GM18505 (cell line): Measurements from ENCODE around the gene FSTL1.

Experiments
- ATAC-seq: cut with Tn5 transposase; IDR thresholded peaks from one replicate; pipeline ENCODE4 v1.9.1; 2021; ENCODE audit not compliant: unreplicated experiment
- POLR2A ChIP-seq: IDR thresholded peaks from 4 replicates; pipeline ENCODE4 v1.6.1; 2011; ENCODE audit warnings: borderline replicate concordance; ENCODE audit not compliant: insufficient read depth, insufficient read length; ENCODE audit errors: extremely low read depth

FSTL1 gene

GRCh38 chr3:120450600-120451271 is at the start of gene FSTL1:
Gene FSTL1 (minus strand): TSS chr3:120450992. CDS start chr3:120450746, 246 bp downstream.
- no peak for ATAC-seq
- no peak for TF ChIP-seq POLR2A

- TF ChIP-seq POLR2A, result no peak
- no peak for ATAC-seq
Observed at GRCh38 chr3:120498556-120499346, 48.0 kb upstream of the FSTL1 start.

GRCh38 chr3:120497818-120498217 is 47.0 kb upstream of the FSTL1 start:
- TF ChIP-seq POLR2A, result no peak
- no peak for ATAC-seq

- ATAC-seq, result no peak
- no peak for TF ChIP-seq POLR2A
Observed at GRCh38 chr3:120497336-120497735, 46.5 kb upstream of the FSTL1 start.

- no peak for TF ChIP-seq POLR2A
- no peak for ATAC-seq
Observed at GRCh38 chr3:120496278-120497002, 45.6 kb upstream of the FSTL1 start.

GRCh38 chr3:120495809-120496208 is 45.0 kb upstream of the FSTL1 start:
- no peak for TF ChIP-seq POLR2A
- no peak for ATAC-seq

GRCh38 chr3:120492103-120492502 is 41.3 kb upstream of the FSTL1 start:
- TF ChIP-seq POLR2A, result no peak

GRCh38 chr3:120489421-120489820 is 38.6 kb upstream of the FSTL1 start:
- no peak for TF ChIP-seq POLR2A
- no peak for ATAC-seq

More at GRCh38 chr3:120492103-120492502, 41.3 kb upstream of the FSTL1 start:
- ATAC-seq, result no peak

- no peak for ATAC-seq
- TF ChIP-seq POLR2A, result no peak
Observed at GRCh38 chr3:120488296-120488695, 37.5 kb upstream of the FSTL1 start.

GRCh38 chr3:120487191-120487650 is 36.4 kb upstream of the FSTL1 start:
- ATAC-seq, result no peak
- TF ChIP-seq POLR2A, result no peak

- no peak for ATAC-seq
- TF ChIP-seq POLR2A, result no peak
Observed at GRCh38 chr3:120481081-120481480, 30.3 kb upstream of the FSTL1 start.

- no peak for TF ChIP-seq POLR2A
- ATAC-seq, result no peak
Observed at GRCh38 chr3:120477781-120478180, 27.0 kb upstream of the FSTL1 start.

GRCh38 chr3:120475722-120476377 is 25.1 kb upstream of the FSTL1 start:
- ATAC-seq, result no peak
- TF ChIP-seq POLR2A, result no peak
